K562 (cell line): ENCODE results near the gene RPS23. TPM values are rescaled to one million over a fixed set of nuclear protein-coding genes. Genes with fewer than 3 reads are reported as not detected.

ENCODE experiments used
- ATAC-seq: fragments of 200-7000 bp; cut with Tn5 transposase; 3 replicates; pipeline ENCODE4 v1.9.1; 2020; ENCODE audit warnings: moderate library complexity
- BruUV-seq: library from RNA; stranded (reverse); fragments of 400-500 nt; replicated peaks from 2 replicates; lab custom pipeline; 2021; lab: Mats Ljungman, UMichigan
- CTCF ChIA-PET: fragments of 300-600 bp; formaldehyde crosslinking; extraction: SDS; loops from one replicate; lab custom pipeline; 2021; ENCODE audit warnings: low intra/inter-chr PET ratio; lab: Yijun Ruan, JAX
- POLR2A ChIA-PET: fragments of 300-600, 350-650 bp; sonication (Branson Sonifier 250); formaldehyde crosslinking; extraction: SDS; loops from one replicate; lab custom pipeline; 2021; ENCODE audit warnings: antibody characterized with exemption, inconsistent platforms; lab: Yijun Ruan, JAX
- DNase-seq, 4 experiments: peaks; one replicate each; pipeline versions ENCODE4 v3.0.0 to v3.0.0-alpha.2; 2011 to 2018; ENCODE audit warnings: low spot score in 3 of 4, mixed read lengths in 3 of 4; ENCODE audit errors: extremely low read depth in 1 of 4
- FAIRE-seq: peaks from 2 replicates; lab custom pipeline; 2011; peaks lifted over from hg19 to GRCh38; lab: Jason Lieb, UNC
- H2AFZ ChIP-seq: 2 replicates; pipeline ENCODE4 v1.6.0; 2011; ENCODE audit warnings: low read depth, low read length, control low read depth, inconsistent platforms
- H3K27ac ChIP-seq: fragments of 200-600 bp; 3 replicates; pipeline ENCODE4 v1.8.0; 2011; ENCODE audit warnings: low read depth, mild to moderate bottlenecking, control low read depth, inconsistent platforms, low read length, moderate library complexity, mixed read lengths; ENCODE audit errors: extremely low read depth
- H3K27me3 ChIP-seq, 2 experiments: fragments of 300-600 bp in 1 of 2; 2 replicates in 1 of 2; 3 replicates in 1 of 2; pipeline versions ENCODE4 v1.6.0 to v1.8.0; 2011; ENCODE audit warnings: inconsistent platforms in 2 of 2, low read length in 2 of 2, mild to moderate bottlenecking in 1 of 2, mixed read lengths in 1 of 2, moderate library complexity in 1 of 2; ENCODE audit not compliant: control insufficient read depth in 2 of 2, insufficient read depth in 2 of 2
- H3K36me3 ChIP-seq: fragments of 300-600 bp; 3 replicates; pipeline ENCODE4 v1.8.0; 2011; ENCODE audit warnings: mild to moderate bottlenecking, low read length, inconsistent platforms; ENCODE audit not compliant: control insufficient read depth, insufficient read depth
- H3K4me1 ChIP-seq, 2 experiments: fragments of 200-600 bp in 1 of 2; replicated peaks in 1 of 2; 2 replicates in 1 of 2; 3 replicates in 1 of 2; pipeline versions ENCODE4 v1.5.1 to v1.8.0; 2011; ENCODE audit warnings: inconsistent platforms in 2 of 2, low read length in 2 of 2, mild to moderate bottlenecking in 1 of 2, mixed read lengths in 1 of 2, moderate library complexity in 1 of 2; ENCODE audit not compliant: control insufficient read depth in 2 of 2, insufficient read depth in 2 of 2
- H3K4me2 ChIP-seq: 2 replicates; pipeline ENCODE4 v1.6.1; 2011; ENCODE audit warnings: low read length, control low read depth, inconsistent platforms, mixed read lengths; ENCODE audit not compliant: insufficient read depth
- H3K4me3 ChIP-seq: fragments of 200-600 bp; sonication (generic), shearing (Covaris generic); 2 replicates; pipeline ENCODE4 v1.5.1; 2016; ENCODE audit warnings: control low read depth, inconsistent platforms
- H3K79me2 ChIP-seq: fragments of 200-600 bp; 3 replicates; pipeline ENCODE4 v1.8.0; 2011; ENCODE audit warnings: low read length, inconsistent platforms; ENCODE audit not compliant: control insufficient read depth, insufficient read depth
- H3K9ac ChIP-seq, 2 experiments: 2 replicates each; pipeline versions ENCODE4 v1.6.0 to v1.6.1; 2011; ENCODE audit warnings: low read depth in 2 of 2, low read length in 2 of 2, control low read depth in 1 of 2, inconsistent platforms in 1 of 2, mild to moderate bottlenecking in 1 of 2, mixed read lengths in 1 of 2; ENCODE audit not compliant: insufficient read depth in 1 of 2
- H3K9me1 ChIP-seq: one replicate; pipeline ENCODE4 v1.6.0; 2011; ENCODE audit warnings: inconsistent platforms, mild to moderate bottlenecking, low read length, moderate library complexity; ENCODE audit not compliant: control insufficient read depth, insufficient read depth
- H3K9me3 ChIP-seq: replicated peaks from 2 replicates; pipeline ENCODE4 v1.5.1; 2011; ENCODE audit warnings: low read depth, low read length, inconsistent platforms; ENCODE audit not compliant: control insufficient read depth, insufficient read depth
- H4K20me1 ChIP-seq: replicated peaks from 2 replicates; pipeline ENCODE4 v1.6.1; 2011; ENCODE audit warnings: low read length, inconsistent platforms, mixed read lengths; ENCODE audit not compliant: control insufficient read depth, insufficient read depth
- ARID2 ChIP-seq: fragments of 450-650 bp; IDR thresholded peaks from 2 replicates; pipeline ENCODE4 v1.6.1; 2017; ENCODE audit warnings: antibody characterized with exemption, mild to moderate bottlenecking
- ATF1 ChIP-seq, 2 experiments: fragments of 450-650 bp in 1 of 2; IDR thresholded peaks; 2 replicates each; pipeline ENCODE4 v1.6.1; 2016; ENCODE audit warnings: missing compliant biosample characterization in 1 of 2, missing genetic modification characterization in 1 of 2
- ATF4 ChIP-seq: fragments of 450-650 bp; formaldehyde crosslinking; IDR thresholded peaks from 2 replicates; pipeline ENCODE4 v1.4.0; 2022; ENCODE audit warnings: mild to moderate bottlenecking, moderate library complexity
- CREBBP ChIP-seq: IDR thresholded peaks from one replicate; pipeline ENCODE4 v1.6.1; 2012; ENCODE audit warnings: low read depth, mild to moderate bottlenecking, control low read depth, inconsistent platforms, low read length
- DDX20 ChIP-seq: fragments of 450-650 bp; IDR thresholded peaks from 2 replicates; pipeline ENCODE4 v1.6.1; 2016; ENCODE audit warnings: missing genetic modification characterization, low read depth, mild to moderate bottlenecking, missing compliant biosample characterization, moderate library complexity
- GTF2B ChIP-seq: IDR thresholded peaks from 2 replicates; pipeline ENCODE4 v1.6.1; 2011; ENCODE audit not compliant: insufficient read length; ENCODE audit errors: extremely low read depth
- NCOA1 ChIP-seq: fragments of 450-650 bp; IDR thresholded peaks from 2 replicates; pipeline ENCODE4 v1.6.1; 2016; ENCODE audit warnings: low read depth
- NCOA4 ChIP-seq: fragments of 450-650 bp; IDR thresholded peaks from 2 replicates; pipeline ENCODE4 v1.6.1; 2018; ENCODE audit warnings: mild to moderate bottlenecking; ENCODE audit not compliant: partially characterized antibody
- RCOR1 ChIP-seq, 2 experiments: IDR thresholded peaks; 2 replicates each; pipeline ENCODE4 v1.6.1; 2012; ENCODE audit warnings: low read depth in 2 of 2, low read length in 2 of 2, borderline replicate concordance in 1 of 2, improper control_type of control experiment in 1 of 2
- STAT5A ChIP-seq: IDR thresholded peaks from 2 replicates; pipeline ENCODE4 v1.6.1; 2012; ENCODE audit warnings: low read length, inconsistent platforms, borderline replicate concordance
- SUPT5H ChIP-seq: fragments of 450-650 bp; IDR thresholded peaks from 2 replicates; pipeline ENCODE4 v1.6.1; 2016
- ZNF445 ChIP-seq: fragments of 250-450 bp; sonication (Bioruptor Pico); IDR thresholded peaks from 2 replicates; pipeline ENCODE4 v1.4.0; 2020; ENCODE audit warnings: low read depth, mild to moderate bottlenecking, moderate library complexity
- ZNF507 ChIP-seq: conservative IDR thresholded peaks from 2 replicates; pipeline ENCODE4 v1.6.1; 2017; ENCODE audit warnings: missing genetic modification characterization, missing compliant biosample characterization
- ZNF76 ChIP-seq: fragments of 250-450 bp; sonication (Bioruptor Pico); IDR thresholded peaks from 2 replicates; pipeline ENCODE4 v1.4.0; 2020; ENCODE audit warnings: mild to moderate bottlenecking, moderate library complexity, borderline replicate concordance
- WGBS: fragments of 100-300 bp; shearing (Covaris generic); methylation state at CpG from one replicate; pipeline ENCODE4 v1.1.6; 2016; ENCODE audit warnings: low coverage, mixed read lengths; ENCODE audit not compliant: insufficient coverage; ENCODE audit errors: missing lambda C conversion rate; 5-methylcytosine and 5-hydroxymethylcytosine counted together
- in situ Hi-C: fragments of 300-500 bp; cut with MboI; formaldehyde crosslinking; loops from 4 replicates; pipeline ENCODE4 v1.15.0; 2018; ENCODE audit warnings: inconsistent platforms, mixed read lengths
- intact Hi-C: fragments of 100-400 bp; cut with micrococcal nuclease; formaldehyde crosslinking; loops from 2 replicates; pipeline ENCODE4 v1.14.2; 2022
- polyA plus RNA-seq, 8 experiments: library from polyadenylated mRNA; depleted of rRNA in 4 of 8; stranded (reverse) in 5 of 8; unstranded in 3 of 8; fragments of >200 nt; fragmentation: Nextera tagmentation in 2 of 8; fragmentation: Illumina TruSeq in 1 of 8; extraction: Ambion mirVana in 2 of 8; extraction: Trizol in 1 of 8; gene quantifications; 2 replicates each; pipeline versions ENCODE4 v1.2.1 to v1.2.3, GENCODE V29; 2011 to 2014; ENCODE audit warnings: inconsistent platforms in 1 of 8, missing spikeins in 1 of 8
- total RNA-seq, 7 experiments: library from RNA; depleted of rRNA in 6 of 7; stranded (reverse); fragments of >200 nt in 6 of 7; fragmentation: Illumina TruSeq in 2 of 7; extraction: Trizol in 2 of 7; gene quantifications; 2 replicates each; pipeline versions ENCODE4 v1.2.1 to v1.2.3, GENCODE V29; 2011 to 2021; ENCODE audit warnings: low replicate concordance in 1 of 7

Gene RPS23
- total and polyA plus RNA-seq, 9 of the 15 experiments (the other 6 are each of a cell fraction or from before 2014, with no cell fraction given) = 3,252 to 10,689 (median 6,302) TPM

GRCh38 chr5:82301190-82301589 lies 23.0 kb upstream of the RPS23 start:
- ATAC-seq (no peak), DNase-seq (no peak), FAIRE-seq (no peak)
- intact Hi-C loops (no loop called here), in situ Hi-C loops (no loop called here)
- Histone ChIP-seq H3K4me1 (no peaks in the 10 kb centered on the region), H2AFZ (no peak overlapping the region), H3K9ac (no peak overlapping the region), H3K9me1 (no peaks in the 10 kb centered on the region), H3K27me3 (no peaks in the 10 kb centered on the region), H3K4me2 (no peak overlapping the region), H3K27ac (no peak overlapping the region), H3K9me3 (no peaks in the 10 kb centered on the region), H3K36me3 (no peaks in the 10 kb centered on the region), H4K20me1 (no peaks in the 10 kb centered on the region), H3K79me2 (no peaks in the 10 kb centered on the region), H3K4me3 (no peak overlapping the region)
- POLR2A ChIA-PET = no interaction called here
- TF ChIP-seq CREBBP = no peak
- CTCF ChIA-PET = no interaction called here
- WGBS = 95% methylated on average over 2 of the region's 3 CpGs
- no TSS peak for BruUV-seq

DNA sequence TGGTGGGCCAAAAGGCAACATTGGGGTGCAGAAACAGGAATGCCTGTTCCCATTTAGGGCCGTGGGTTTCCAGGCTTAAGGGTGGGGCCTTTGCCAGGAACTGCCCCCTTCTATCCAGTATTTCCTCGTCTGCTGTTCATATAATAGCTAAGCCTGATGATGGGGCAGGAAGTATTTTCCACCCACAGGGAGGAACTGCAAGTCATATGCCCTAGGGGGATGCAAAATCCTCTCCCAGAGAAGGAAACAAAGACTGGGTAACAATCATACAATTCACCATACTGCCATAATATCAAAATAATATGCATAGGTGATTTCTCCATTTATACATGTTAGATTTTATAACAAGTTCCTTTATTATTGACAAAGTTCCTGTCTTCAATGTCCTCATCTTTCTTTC lies 20.5 kb upstream of the RPS23 start:
- no peaks in the 10 kb centered on the region for H3K36me3 ChIP-seq
- DNase-seq (no peak), ATAC-seq (no peak), FAIRE-seq (no peak)
- H3K27ac ChIP-seq = no peak overlapping the region
- H3K4me2 ChIP-seq = no peak overlapping the region
- ChIA-PET POLR2A (interaction anchor here (1.1 kb wide), 1 partner anchor 20 kb away, joined by 4 read pairs; the partner anchor contains the start of gene RPS23), CTCF (interaction anchor here (0.7 kb wide), 1 partner anchor 1303 kb away, joined by 6 read pairs; no protein-coding TSS in a partner anchor)
- H3K27me3 ChIP-seq = no peaks in the 10 kb centered on the region
- in situ Hi-C loops = no loop called here
- H2AFZ ChIP-seq = no peak overlapping the region
- no peak for TF ChIP-seq ZNF76 (CRISPR knock-in tag)
- TF ChIP-seq ZNF507 (tag) = no peak
- no peak for TF ChIP-seq GTF2B
- no peak for TF ChIP-seq ZNF445 (CRISPR knock-in tag)
- TF ChIP-seq NCOA4 = no peak
- no peak for TF ChIP-seq RCOR1 (IDR thresholded peaks at IDR 0.05; ENCODE audit: borderline replicate concordance in 1 of 2, low read depth in 2 of 2, low read length in 2 of 2)
- no peak for TF ChIP-seq SUPT5H
- no peak for TF ChIP-seq STAT5A
- no peak for TF ChIP-seq NCOA1
- TF ChIP-seq ATF4 (CRISPR knock-in tag) = no peak
- TF ChIP-seq ATF1 (CRISPR knock-in tag; IDR thresholded peaks at IDR 0.05) = no peak
- TF ChIP-seq ATF1 (tag; IDR thresholded peaks at IDR 0.05) = no peak
- TF ChIP-seq DDX20 = no peak
- no peak for TF ChIP-seq ARID2
- no peaks in the 10 kb centered on the region for H3K9me3 ChIP-seq
- no peaks in the 10 kb centered on the region for H4K20me1 ChIP-seq
- no peaks in the 10 kb centered on the region for H3K79me2 ChIP-seq
- 0 out of 5 replicates have a peak, but pooled peaks cover 0 to 2% of the 10 kb centered on the region in 2 experiments for H3K4me1 ChIP-seq
- no peak overlapping the region for H3K4me3 ChIP-seq
- BruUV-seq = no TSS peak
- intact Hi-C loops = loop anchor here (5.0 kb wide), 1 partner anchor 61 kb away; no protein-coding TSS in a partner anchor
- H3K9me1 ChIP-seq = no peaks in the 10 kb centered on the region
- no peak overlapping the region for H3K9ac ChIP-seq
- 6% methylated on average over 2 of the region's 2 CpGs for WGBS
